Activated naive CD8-positive, alpha-beta T cell treated with anti-CD3 and anti-CD28 coated beads, Interleukin-2, amount 10 ng/mL, durations not matched to agents 7 days and 5 days (primary cell): Measurements from ENCODE around the gene RNF103. TPM values are rescaled to one million over a fixed set of nuclear protein-coding genes. Genes with fewer than 3 reads are reported as not detected.
"Not testable (repeated sequence)": the region's sequence is repeated elsewhere in the genome, so short reads cannot be mapped to it uniquely, and the experiment has no call there.

ENCODE experiments used
- ATAC-seq: fragments of 150-1000 bp; cut with Tn5 transposase; one replicate; pipeline ENCODE4 v1.10.0; 2021; ENCODE audit warnings: low read depth, moderate library complexity
- POLR2A ChIA-PET: fragments of 350-600 bp; sonication (Branson Sonifier 250); formaldehyde crosslinking; loops from one replicate; lab custom pipeline; 2021; ENCODE audit warnings: antibody characterized with exemption; lab: Charles Lee
- DNase-seq: peaks from one replicate; pipeline ENCODE4 v3.0.0; 2021
- H3K27ac Mint-ChIP-seq: one replicate; pipeline ENCODE4 v1.8.0; 2022; ENCODE audit warnings: mild to moderate bottlenecking, mixed read lengths
- H3K27me3 Mint-ChIP-seq: one replicate; pipeline ENCODE4 v1.8.0; 2022; ENCODE audit warnings: mild to moderate bottlenecking, moderate library complexity, mixed read lengths
- H3K36me3 Mint-ChIP-seq: one replicate; pipeline ENCODE4 v1.8.0; 2021; ENCODE audit warnings: mild to moderate bottlenecking, mixed read lengths
- H3K4me1 Mint-ChIP-seq: one replicate; pipeline ENCODE4 v1.8.0; 2021; ENCODE audit warnings: mixed read lengths
- H3K4me3 Mint-ChIP-seq: one replicate; pipeline ENCODE4 v1.8.0; 2022; ENCODE audit warnings: mild to moderate bottlenecking, moderate library complexity, mixed read lengths
- H3K9me3 Mint-ChIP-seq: one replicate; pipeline ENCODE4 v1.8.0; 2021; ENCODE audit warnings: mixed read lengths
- total RNA-seq, 2 experiments: library from RNA; stranded (reverse); gene quantifications; one replicate each; pipeline ENCODE4 v1.2.3, GENCODE V29; 2021

RNF103 gene, protein sequence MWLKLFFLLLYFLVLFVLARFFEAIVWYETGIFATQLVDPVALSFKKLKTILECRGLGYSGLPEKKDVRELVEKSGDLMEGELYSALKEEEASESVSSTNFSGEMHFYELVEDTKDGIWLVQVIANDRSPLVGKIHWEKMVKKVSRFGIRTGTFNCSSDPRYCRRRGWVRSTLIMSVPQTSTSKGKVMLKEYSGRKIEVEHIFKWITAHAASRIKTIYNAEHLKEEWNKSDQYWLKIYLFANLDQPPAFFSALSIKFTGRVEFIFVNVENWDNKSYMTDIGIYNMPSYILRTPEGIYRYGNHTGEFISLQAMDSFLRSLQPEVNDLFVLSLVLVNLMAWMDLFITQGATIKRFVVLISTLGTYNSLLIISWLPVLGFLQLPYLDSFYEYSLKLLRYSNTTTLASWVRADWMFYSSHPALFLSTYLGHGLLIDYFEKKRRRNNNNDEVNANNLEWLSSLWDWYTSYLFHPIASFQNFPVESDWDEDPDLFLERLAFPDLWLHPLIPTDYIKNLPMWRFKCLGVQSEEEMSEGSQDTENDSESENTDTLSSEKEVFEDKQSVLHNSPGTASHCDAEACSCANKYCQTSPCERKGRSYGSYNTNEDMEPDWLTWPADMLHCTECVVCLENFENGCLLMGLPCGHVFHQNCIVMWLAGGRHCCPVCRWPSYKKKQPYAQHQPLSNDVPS
- 10 to 100 TPM; 20.1 to 20.9 TPM for total RNA-seq

DNA sequence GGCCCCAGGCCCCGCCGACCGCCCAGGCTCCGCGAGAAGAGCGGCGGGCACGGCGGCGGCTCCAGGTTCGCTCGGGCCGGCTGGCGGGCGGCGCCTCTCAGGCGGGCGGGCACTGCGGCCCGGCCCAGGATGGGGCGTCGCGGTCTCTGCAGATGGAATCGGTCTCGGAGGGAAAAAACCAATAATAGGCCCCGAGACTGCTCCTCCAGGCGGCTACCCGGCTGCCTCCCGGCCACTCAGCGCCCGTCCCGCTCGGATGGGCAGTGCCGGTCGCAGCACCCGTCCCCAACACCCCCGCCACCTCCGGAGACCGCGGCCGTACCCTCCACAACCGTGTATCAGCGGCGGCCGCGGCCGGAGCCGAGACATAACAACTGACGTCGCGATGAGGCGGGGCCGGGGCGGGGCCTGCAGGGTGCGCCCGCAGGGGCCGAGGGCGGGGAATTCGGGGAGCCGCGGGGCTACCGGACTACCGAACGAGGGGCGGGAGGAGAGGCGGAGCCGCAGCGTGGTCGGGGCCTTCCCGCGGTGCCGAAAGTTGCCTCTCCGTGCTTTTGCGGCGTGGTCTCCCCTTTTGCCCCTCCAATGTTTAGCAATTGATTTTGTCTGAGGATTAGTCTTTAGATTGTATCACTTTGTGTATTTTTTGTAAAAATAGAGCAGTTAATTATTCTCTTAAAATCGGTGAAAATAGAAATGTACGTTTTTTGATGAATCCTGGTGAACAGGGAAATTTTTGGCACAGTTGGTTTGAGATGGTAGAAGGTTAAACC, at the start of gene RNF103:
Gene RNF103 (minus strand): TSS at position 372 of the 773 bp plus-strand sequence. CDS start 979 bp downstream, outside the sequence.
- peak; percentile 82 for ATAC-seq
- POLR2A ChIA-PET, result interaction anchor here (1.4 to 2.1 kb wide), 3 partner anchors 39 to 182 kb away, joined by 4 to 14 read pairs (median 12); partner anchors contain the start of genes CHMP3 and KDM3A
- H3K4me1 Mint-ChIP-seq, result peaks cover 26% of the 10 kb centered on the region
- H3K9me3 Mint-ChIP-seq, result no peaks in the 10 kb centered on the region
- peak within 1 kb of the TSS; percentile 98 for H3K27ac Mint-ChIP-seq
- peaks cover 11% of the 10 kb centered on the region for H3K27me3 Mint-ChIP-seq
- DNase-seq, result peak; percentile 95
- peak within 1 kb of the TSS; percentile 93 for H3K4me3 Mint-ChIP-seq
- H3K36me3 Mint-ChIP-seq, result peaks cover 14% of the 10 kb centered on the region

GRCh38 chr2:86673011-86673410, 49.3 kb upstream of the RNF103 start:
- no peaks in the 10 kb centered on the region for H3K27me3 Mint-ChIP-seq
- ATAC-seq (no peak), DNase-seq (no peak)
- H3K9me3 Mint-ChIP-seq, result peaks cover 4% of the 10 kb centered on the region
- peaks cover 2% of the 10 kb centered on the region for H3K36me3 Mint-ChIP-seq
- no peak overlapping the region for H3K4me3 Mint-ChIP-seq
- no peaks in the 10 kb centered on the region for H3K4me1 Mint-ChIP-seq
- POLR2A ChIA-PET, result no interaction called here
- H3K27ac Mint-ChIP-seq, result no peak overlapping the region

- H3K9me3 Mint-ChIP-seq, result peaks cover 7% of the 10 kb centered on the region
- POLR2A ChIA-PET, result no interaction called here
- no peak for ATAC-seq
- H3K4me3 Mint-ChIP-seq, result no peak overlapping the region
- DNase-seq, result no peak
- peaks cover 8% of the 10 kb centered on the region for H3K36me3 Mint-ChIP-seq
- H3K27ac Mint-ChIP-seq, result no peak overlapping the region
- no peaks in the 10 kb centered on the region for H3K4me1 Mint-ChIP-seq
- H3K27me3 Mint-ChIP-seq, result peaks cover 2% of the 10 kb centered on the region
Observed at GRCh38 chr2:86672027-86672545, 48.4 kb upstream of the RNF103 start.

- Mint-ChIP-seq H3K4me3 (no peak overlapping the region), H3K36me3 (peaks cover 8% of the 10 kb centered on the region), H3K9me3 (peaks cover 7% of the 10 kb centered on the region), H3K27me3 (peaks cover 2% of the 10 kb centered on the region), H3K27ac (no peak overlapping the region), H3K4me1 (no peaks in the 10 kb centered on the region)
- ATAC-seq (no peak), DNase-seq (no peak)
- POLR2A ChIA-PET, result no interaction called here
Observed at GRCh38 chr2:86671337-86671981, 47.8 kb upstream of the RNF103 start.

DNA sequence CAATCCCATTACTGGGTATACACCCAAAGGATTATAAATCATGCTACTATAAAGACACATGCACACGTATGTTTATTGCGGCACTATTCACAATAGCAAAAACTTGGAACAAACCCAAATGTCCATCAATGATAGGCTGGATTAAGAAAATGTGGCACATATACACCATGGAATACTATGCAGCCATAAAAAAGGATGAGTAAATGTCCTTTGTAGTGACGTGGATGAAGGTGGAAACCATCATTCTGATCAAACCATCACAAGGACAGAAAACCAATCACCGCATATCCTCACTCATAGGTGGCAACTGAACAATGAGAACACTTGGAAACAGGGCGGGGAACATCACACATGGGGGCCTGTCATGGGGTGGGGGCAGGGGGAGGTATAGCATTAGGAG, 45.7 kb upstream of the RNF103 start:
- H3K27me3 Mint-ChIP-seq, POLR2A ChIA-PET, H3K4me1 Mint-ChIP-seq, ATAC-seq, H3K27ac Mint-ChIP-seq, DNase-seq, H3K4me3 Mint-ChIP-seq, H3K36me3 Mint-ChIP-seq: not testable (repeated sequence)
- peaks cover 18% of the 10 kb centered on the region for H3K9me3 Mint-ChIP-seq

- ATAC-seq, result no peak
- Mint-ChIP-seq H3K4me3 (no peak overlapping the region), H3K4me1 (no peaks in the 10 kb centered on the region), H3K9me3 (peaks cover 12% of the 10 kb centered on the region), H3K27ac (no peak overlapping the region), H3K27me3 (no peaks in the 10 kb centered on the region), H3K36me3 (peaks cover 9% of the 10 kb centered on the region)
- DNase-seq, result no peak
- POLR2A ChIA-PET, result no interaction called here
Observed at GRCh38 chr2:86661333-86661732, 37.7 kb upstream of the RNF103 start.

DNA sequence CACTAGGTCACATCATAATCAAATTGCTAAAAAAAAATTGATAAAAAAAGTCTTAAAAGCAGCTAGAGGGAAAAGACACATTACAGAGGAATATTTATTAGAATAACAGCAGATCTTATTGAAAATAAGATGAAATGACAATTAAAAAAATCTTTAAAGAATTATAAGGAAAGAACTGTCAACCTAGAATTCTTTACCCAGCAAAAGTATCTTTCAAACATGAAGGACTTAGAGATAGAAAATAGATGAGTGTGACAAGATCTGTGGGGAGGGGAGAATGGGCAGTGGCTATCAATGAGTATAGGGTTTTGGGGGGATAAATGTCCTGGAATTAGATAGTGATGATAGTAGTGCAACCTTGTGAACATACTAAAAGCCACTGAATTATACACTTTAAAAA, 26.5 kb upstream of the RNF103 start:
- peaks cover 19% of the 10 kb centered on the region for H3K36me3 Mint-ChIP-seq

GRCh38 chr2:86649119-86649947, 25.7 kb upstream of the RNF103 start:
- Mint-ChIP-seq H3K4me1 (no peaks in the 10 kb centered on the region), H3K27me3 (no peaks in the 10 kb centered on the region), H3K4me3 (no peak overlapping the region), H3K27ac (no peak overlapping the region), H3K36me3 (peaks cover 19% of the 10 kb centered on the region), H3K9me3 (peaks cover 19% of the 10 kb centered on the region)
- ATAC-seq, result no peak
- DNase-seq, result no peak
- POLR2A ChIA-PET, result no interaction called here

More for the DNA sequence above, 26.5 kb upstream of the RNF103 start:
- peaks cover 19% of the 10 kb centered on the region for H3K9me3 Mint-ChIP-seq
- POLR2A ChIA-PET, result no interaction called here
- no peaks in the 10 kb centered on the region for H3K27me3 Mint-ChIP-seq
- DNase-seq (no peak), ATAC-seq (no peak)
- H3K4me1 Mint-ChIP-seq, result no peaks in the 10 kb centered on the region
- H3K4me3 Mint-ChIP-seq, result no peak overlapping the region
- no peak overlapping the region for H3K27ac Mint-ChIP-seq

DNA sequence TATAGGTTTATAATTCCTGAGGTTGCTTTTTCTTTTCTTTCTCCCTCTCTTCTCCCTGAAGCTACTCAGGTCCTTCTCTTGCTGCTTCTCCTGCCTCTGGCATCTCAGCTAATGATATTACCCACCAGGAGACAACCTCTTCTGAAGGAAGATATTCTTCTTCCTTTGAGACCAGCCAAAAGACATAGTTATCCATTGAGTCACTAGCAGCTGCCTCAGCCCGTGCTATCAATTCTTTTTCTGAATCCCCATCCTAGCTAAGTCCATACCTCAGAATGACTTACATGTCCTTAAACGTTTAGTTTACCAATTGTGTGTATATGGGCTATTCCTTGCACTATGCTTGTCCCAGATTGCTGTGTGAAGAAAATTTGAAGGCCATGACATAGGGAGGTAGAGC, 25.0 kb upstream of the RNF103 start:
- ATAC-seq, result no peak
- Mint-ChIP-seq H3K27me3 (no peaks in the 10 kb centered on the region), H3K4me1 (no peaks in the 10 kb centered on the region), H3K36me3 (peaks cover 21% of the 10 kb centered on the region), H3K4me3 (no peak overlapping the region), H3K27ac (no peak overlapping the region), H3K9me3 (peaks cover 22% of the 10 kb centered on the region)
- POLR2A ChIA-PET, result no interaction called here
- DNase-seq, result no peak

DNA sequence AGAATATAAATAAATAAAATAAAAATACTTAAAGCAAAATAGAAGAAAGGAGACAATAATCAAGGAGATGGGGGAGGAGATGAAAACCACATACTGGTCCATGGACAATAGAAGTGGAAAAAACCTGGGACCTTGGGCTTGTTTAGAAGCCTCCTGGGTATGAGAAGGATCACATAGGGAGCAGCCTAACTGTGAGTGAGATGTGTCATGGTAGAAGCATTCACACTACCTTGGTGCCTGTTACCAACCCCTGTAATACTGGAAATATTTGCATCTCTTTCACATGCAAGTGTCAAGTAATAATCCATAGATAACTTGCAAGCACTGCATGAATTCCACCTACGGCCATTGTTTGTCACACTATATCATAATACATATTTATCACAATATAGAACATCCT, 23.2 kb upstream of the RNF103 start:
- H3K9me3 Mint-ChIP-seq, result peaks cover 20% of the 10 kb centered on the region
- no peaks in the 10 kb centered on the region for H3K27me3 Mint-ChIP-seq
- POLR2A ChIA-PET, result no interaction called here
- H3K4me1 Mint-ChIP-seq, result no peaks in the 10 kb centered on the region
- ATAC-seq (no peak), DNase-seq (no peak)
- H3K27ac Mint-ChIP-seq, result no peak overlapping the region
- no peak overlapping the region for H3K4me3 Mint-ChIP-seq
- H3K36me3 Mint-ChIP-seq, result peaks cover 23% of the 10 kb centered on the region

- no peaks in the 10 kb centered on the region for H3K27me3 Mint-ChIP-seq
- ATAC-seq, result no peak
- POLR2A ChIA-PET, result no interaction called here
- DNase-seq, result no peak
- peaks cover 20% of the 10 kb centered on the region for H3K36me3 Mint-ChIP-seq
- no peak overlapping the region for H3K27ac Mint-ChIP-seq
- no peak overlapping the region for H3K4me3 Mint-ChIP-seq
- no peaks in the 10 kb centered on the region for H3K4me1 Mint-ChIP-seq
- peaks cover 20% of the 10 kb centered on the region for H3K9me3 Mint-ChIP-seq
Observed at GRCh38 chr2:86646329-86646728, 22.7 kb upstream of the RNF103 start.

DNA sequence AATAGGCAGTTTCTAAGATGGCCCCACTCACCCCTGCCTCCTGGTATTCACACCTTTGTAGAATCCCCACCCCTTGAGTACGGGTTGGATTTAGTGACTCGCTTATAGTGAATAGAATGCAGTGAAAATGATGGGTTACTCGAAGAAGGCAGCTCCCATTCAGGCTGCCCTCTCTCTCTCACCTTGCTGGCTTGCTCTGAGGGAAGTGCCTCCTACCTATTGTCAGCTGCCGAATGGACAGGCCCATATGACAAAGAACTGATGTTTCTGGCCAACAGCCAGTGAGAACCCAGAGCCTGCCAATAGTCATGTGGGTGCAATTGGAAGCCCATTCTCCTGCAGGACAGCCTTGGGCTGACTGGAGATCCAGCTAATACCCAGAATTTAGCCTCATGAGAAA, 22.1 kb upstream of the RNF103 start:
- Mint-ChIP-seq H3K27ac (no peak overlapping the region), H3K36me3 (peaks cover 20% of the 10 kb centered on the region), H3K27me3 (no peaks in the 10 kb centered on the region), H3K9me3 (peaks cover 20% of the 10 kb centered on the region), H3K4me3 (no peak overlapping the region), H3K4me1 (no peaks in the 10 kb centered on the region)
- POLR2A ChIA-PET, result no interaction called here
- no peak for DNase-seq
- no peak for ATAC-seq
